HG03457 (cell line): Measurements from ENCODE around the gene SYT9.
"Not testable (repeated sequence)": the region's sequence is repeated elsewhere in the genome, so short reads cannot be mapped to it uniquely, and the experiment has no call there.

ENCODE experiments used
- ATAC-seq: cut with Tn5 transposase; IDR thresholded peaks from one replicate; pipeline ENCODE4 v1.9.1; 2021; ENCODE audit warnings: moderate number of reproducible peaks; ENCODE audit not compliant: unreplicated experiment

The SYT9 gene

GRCh38 chr11:7335442-7335841, 83.7 kb downstream of the SYT9 start:
- ATAC-seq = not testable (repeated sequence)

- ATAC-seq = no peak
Measured at GRCh38 chr11:7341551-7341950, 89.8 kb downstream of the SYT9 start.

- ATAC-seq = no peak
Measured at GRCh38 chr11:7347611-7348431, 96.1 kb downstream of the SYT9 start.

GRCh38 chr11:7348432-7349304, 97.0 kb downstream of the SYT9 start:
- ATAC-seq = no peak

- no peak for ATAC-seq
Measured at GRCh38 chr11:7351228-7351627, 99.5 kb downstream of the SYT9 start.

- no peak for ATAC-seq
Measured at GRCh38 chr11:7353100-7353499, 101.4 kb downstream of the SYT9 start.

GRCh38 chr11:7364660-7365059, 113.0 kb downstream of the SYT9 start:
- no peak for ATAC-seq

- no peak for ATAC-seq
Measured at GRCh38 chr11:7367803-7368202, 116.1 kb downstream of the SYT9 start.

GRCh38 chr11:7376386-7376785, 124.7 kb downstream of the SYT9 start:
- no peak for ATAC-seq

- ATAC-seq = no peak
Measured at GRCh38 chr11:7381937-7382336, 130.2 kb downstream of the SYT9 start.

- no peak for ATAC-seq
Measured at GRCh38 chr11:7383406-7383805, 131.7 kb downstream of the SYT9 start.

GRCh38 chr11:7384691-7385090, 133.0 kb downstream of the SYT9 start:
- ATAC-seq = no peak

- ATAC-seq = no peak
Measured at GRCh38 chr11:7385532-7385931, 133.8 kb downstream of the SYT9 start.

GRCh38 chr11:7413961-7414915, 162.5 kb downstream of the SYT9 start:
- ATAC-seq = no peak

GRCh38 chr11:7414973-7415817, 163.5 kb downstream of the SYT9 start:
- no peak for ATAC-seq

GRCh38 chr11:7416080-7416479, 164.4 kb downstream of the SYT9 start:
- no peak for ATAC-seq

GRCh38 chr11:7417328-7417727, 165.6 kb downstream of the SYT9 start:
- no peak for ATAC-seq

- ATAC-seq = no peak
Measured at GRCh38 chr11:7418061-7418460, 166.4 kb downstream of the SYT9 start.

- ATAC-seq = no peak
Measured at GRCh38 chr11:7418906-7419305, 167.2 kb downstream of the SYT9 start.

GRCh38 chr11:7421136-7421535, 169.4 kb downstream of the SYT9 start:
- no peak for ATAC-seq
